GM12872 (cell line): Measurements from ENCODE around the gene RGS14.

Source experiments
- TF ChIP-seq, protein P1 (sequence below): IDR thresholded peaks from 3 replicates; pipeline ENCODE4 v1.5.1; 2011; ENCODE audit warnings: low read depth, mild to moderate bottlenecking, low read length, moderate library complexity; ENCODE audit not compliant: insufficient read depth

The RGS14 gene, protein sequence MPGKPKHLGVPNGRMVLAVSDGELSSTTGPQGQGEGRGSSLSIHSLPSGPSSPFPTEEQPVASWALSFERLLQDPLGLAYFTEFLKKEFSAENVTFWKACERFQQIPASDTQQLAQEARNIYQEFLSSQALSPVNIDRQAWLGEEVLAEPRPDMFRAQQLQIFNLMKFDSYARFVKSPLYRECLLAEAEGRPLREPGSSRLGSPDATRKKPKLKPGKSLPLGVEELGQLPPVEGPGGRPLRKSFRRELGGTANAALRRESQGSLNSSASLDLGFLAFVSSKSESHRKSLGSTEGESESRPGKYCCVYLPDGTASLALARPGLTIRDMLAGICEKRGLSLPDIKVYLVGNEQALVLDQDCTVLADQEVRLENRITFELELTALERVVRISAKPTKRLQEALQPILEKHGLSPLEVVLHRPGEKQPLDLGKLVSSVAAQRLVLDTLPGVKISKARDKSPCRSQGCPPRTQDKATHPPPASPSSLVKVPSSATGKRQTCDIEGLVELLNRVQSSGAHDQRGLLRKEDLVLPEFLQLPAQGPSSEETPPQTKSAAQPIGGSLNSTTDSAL

DNA sequence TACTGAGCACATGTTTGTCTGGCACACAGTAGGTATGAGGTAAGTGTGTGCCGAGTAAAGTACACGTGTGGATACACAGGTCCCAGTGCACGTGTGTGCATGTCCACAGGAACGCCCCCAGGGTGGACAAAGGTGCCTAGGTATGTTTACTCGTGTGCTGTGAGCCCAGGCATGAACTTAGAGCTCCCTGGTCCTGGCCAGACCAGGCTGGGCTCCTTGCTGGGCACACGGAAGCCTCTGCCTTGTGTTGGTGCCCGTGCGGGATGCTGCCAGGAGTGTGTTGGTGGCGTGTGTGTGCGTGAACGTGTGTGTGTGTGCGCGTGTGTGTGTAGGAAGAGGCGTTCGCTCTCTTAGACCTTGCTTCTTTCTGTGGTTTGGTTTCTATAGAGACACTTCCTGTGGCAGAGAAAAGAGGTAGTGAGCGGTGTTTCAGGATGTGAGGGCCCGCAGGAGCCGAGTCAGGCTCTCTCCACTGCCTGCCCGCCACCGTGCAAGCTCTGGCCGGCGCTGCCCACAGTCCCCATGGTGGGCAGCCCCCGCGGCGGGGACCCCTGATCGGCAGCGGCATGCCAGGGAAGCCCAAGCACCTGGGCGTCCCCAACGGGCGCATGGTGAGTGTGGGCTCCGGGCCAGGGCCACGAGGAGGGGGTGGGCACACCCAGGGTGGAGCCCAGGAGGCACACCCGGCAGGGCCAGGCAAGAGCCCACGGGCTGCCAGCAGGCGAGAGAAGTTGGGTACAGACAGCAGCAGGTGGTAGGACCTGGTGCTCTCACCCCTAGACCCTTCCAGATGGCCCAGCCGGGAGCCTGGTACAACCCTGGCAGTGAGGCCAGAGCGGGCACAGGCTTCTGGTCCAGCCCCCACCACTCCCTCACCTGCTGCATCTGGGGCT is at the start of gene RGS14:
TSS of gene RGS14 (plus strand) at position 466 of the 893 bp plus-strand sequence. CDS start at position 567, 101 bp downstream.
- TF ChIP-seq, protein P1, sequence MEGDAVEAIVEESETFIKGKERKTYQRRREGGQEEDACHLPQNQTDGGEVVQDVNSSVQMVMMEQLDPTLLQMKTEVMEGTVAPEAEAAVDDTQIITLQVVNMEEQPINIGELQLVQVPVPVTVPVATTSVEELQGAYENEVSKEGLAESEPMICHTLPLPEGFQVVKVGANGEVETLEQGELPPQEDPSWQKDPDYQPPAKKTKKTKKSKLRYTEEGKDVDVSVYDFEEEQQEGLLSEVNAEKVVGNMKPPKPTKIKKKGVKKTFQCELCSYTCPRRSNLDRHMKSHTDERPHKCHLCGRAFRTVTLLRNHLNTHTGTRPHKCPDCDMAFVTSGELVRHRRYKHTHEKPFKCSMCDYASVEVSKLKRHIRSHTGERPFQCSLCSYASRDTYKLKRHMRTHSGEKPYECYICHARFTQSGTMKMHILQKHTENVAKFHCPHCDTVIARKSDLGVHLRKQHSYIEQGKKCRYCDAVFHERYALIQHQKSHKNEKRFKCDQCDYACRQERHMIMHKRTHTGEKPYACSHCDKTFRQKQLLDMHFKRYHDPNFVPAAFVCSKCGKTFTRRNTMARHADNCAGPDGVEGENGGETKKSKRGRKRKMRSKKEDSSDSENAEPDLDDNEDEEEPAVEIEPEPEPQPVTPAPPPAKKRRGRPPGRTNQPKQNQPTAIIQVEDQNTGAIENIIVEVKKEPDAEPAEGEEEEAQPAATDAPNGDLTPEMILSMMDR: no peak

DNA sequence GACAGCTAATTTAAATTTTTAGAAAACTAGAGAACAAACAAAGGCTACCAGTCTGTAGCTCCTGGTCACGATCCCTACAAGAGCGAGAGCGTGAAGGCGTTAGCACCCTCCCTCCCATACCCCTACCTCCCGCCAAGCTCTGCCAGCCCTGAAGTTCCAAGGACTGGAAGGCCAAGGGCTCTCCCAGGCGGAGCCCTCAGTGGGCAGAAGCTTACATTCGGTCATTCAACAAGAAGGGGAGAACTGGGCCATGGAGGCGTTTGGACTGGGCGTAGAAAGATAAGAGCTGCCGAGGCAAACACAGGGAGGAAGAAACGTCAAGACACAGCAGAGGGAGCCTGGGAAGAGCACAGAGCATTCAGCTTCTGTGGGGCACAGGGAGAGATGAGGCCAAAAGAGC is 49.0 kb upstream of the RGS14 start:
- TF ChIP-seq, protein P1: no peak

DNA sequence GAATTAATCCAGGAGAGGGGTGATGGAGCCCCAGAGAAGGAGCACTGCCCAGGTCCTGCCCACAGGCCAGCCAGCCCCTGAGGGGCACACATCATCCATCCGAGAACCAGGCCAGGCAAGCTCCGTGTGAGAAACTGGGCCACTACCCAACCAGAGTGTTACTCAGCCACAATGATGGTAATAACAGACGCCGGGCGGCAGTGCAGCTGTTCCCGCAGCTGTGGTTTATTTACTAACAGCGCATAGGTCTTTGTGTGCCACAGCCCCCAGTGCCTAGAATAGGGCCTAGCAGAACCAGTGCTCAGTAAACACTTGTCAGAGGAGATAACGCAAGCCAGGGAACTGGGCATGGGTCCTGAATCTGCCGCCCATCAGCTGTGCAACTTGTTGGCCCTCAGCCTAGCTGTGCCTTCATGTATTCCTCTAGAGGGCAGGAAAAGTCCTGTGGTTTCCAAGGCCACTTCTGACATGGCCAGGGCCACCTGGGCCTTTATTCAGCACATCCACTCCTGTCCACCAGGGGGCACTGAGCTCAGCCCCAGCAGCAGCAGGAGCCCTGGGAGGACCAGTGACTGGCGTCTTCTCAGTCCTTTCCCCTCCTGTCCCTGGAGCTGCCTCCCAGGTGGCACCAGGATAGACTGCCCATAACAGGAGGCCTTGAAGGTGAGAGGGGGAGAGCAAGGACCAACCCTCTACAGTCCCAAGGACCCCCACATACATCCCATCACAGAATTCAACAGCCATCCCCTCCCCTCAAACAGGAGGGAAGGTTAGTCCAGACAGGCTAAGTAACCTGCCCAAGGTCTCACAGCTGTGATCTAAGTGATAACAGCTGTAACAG is 48.2 kb upstream of the RGS14 start:
- TF ChIP-seq, protein P1: peak; percentile 98

DNA sequence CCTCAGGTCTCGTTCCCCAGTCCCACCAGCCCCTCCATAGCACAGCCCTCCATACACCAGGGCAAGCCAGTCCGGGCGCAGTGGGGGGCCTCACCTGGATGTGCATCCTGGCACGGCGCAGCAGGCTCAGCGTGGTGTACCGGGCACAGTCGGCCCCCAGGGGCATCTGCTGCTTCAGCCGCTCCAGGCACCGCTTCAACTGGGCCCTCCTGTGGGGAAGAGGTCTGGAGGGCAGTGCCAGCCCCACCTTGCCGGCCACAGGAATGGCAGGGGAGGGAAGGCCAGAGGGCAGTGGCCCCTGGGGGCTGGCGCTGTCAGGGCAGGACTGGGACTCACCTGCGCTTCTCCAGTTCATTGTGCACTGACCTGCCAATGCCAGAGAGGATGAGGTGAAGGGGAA is 47.4 kb upstream of the RGS14 start:
- TF ChIP-seq, protein P1: 0 out of 3 replicates have a peak, but pooled peaks have one; percentile 5

DNA sequence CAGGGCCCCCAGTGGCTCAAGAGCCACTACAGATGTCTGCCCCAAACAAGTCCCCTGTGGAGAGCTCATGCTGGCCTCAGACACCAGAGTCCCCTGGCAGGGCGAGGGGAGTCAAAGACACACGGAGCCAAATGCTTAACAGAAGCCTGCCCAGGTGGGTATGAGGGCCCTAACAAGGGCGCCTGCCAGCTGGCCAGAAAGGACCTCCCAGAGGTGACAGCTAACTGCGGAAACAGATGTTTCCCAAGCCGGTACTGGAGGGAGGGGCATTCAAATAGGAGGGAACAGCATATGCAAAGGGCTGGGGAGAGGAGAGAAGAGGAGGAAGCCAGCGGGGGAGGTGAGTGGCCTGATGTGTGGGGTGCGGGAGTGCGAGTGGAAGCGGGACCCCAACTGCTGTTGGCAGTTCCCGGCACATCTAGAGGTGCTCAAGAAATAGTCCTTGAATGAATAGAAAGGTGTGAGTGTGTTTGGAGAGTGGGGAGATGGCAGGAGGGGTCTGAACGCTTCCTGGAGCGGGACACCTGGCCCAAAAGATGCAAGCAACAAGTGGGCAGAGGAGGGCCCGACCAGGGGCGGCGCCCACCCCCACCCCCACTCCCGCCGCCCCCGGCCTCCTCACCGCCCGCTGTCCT is 46.9 kb upstream of the RGS14 start:
- TF ChIP-seq, protein P1: no peak

DNA sequence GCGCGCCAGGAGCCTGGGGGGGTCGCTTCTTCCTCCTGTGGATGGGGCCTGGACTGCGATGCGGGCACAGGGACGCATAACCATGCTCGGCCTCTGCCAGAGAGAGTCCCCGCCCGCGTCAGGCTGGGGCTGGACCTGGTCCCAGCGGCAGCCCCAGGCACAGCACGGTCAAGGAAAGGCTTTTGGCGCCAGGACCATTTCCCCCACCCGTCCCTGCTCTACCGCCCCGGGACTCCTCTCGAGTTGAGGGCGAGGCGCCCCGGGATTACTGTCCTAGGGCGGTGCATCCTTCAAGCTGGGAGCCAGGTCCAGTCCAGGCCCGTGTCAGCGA is 46.4 kb upstream of the RGS14 start:
- TF ChIP-seq, protein P1: no peak
